ENCODE data around the gene CASQ2.

Gene CASQ2

DNA sequence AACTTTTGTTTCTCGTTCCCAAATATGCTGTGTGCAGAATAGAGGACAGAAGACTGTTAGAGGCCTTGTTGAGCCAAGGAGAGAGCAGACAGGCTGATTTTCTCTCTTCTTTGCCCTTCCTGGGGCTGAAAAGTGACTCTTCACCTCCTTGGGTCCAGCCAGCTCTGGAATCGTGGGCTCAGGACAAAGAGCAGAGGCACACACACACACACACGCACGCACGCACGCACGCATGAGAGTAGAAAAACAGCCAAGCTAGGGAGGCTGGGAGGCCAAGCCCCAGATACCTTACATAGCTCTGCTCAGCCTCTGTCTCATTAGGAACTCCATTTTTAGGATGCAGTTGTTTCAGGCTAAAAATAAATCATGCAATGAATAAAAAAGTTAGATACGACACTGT lies at the start of gene CASQ2:
Gene CASQ2 (minus strand): TSS at position 166 of the 400 bp plus-strand sequence. CDS start 173 bp downstream, outside the sequence.
- DNase-seq (ENCODE audit: low read depth): no peak

- DNase-seq (ENCODE audit: low read depth): no peak
Observed at GRCh38 chr1:115815694-115816093, 47.2 kb upstream of the CASQ2 start.

- DNase-seq (ENCODE audit: low read depth): no peak
Observed at GRCh38 chr1:115814685-115815398, 46.3 kb upstream of the CASQ2 start.

DNA sequence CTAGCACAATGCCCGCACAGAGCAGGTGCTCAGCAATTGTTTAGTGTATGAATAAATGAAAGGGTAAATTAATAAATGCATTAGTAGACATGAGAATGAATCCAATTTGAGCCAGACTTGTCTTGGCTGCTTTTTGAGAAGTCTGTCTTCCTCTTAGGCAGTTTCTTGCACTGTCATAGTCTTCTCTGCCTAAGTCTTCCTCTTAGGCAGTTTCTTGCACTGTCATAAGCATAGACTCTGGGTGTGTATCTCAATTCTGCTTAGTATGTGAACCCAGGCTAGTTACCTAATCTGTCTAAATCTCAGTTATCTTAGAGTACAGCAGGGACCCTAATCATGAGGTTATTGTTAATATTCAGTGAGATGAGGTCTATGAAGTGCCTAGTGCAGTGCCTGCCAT lies 45.2 kb upstream of the CASQ2 start:
- no peak for DNase-seq (ENCODE audit: low read depth)

- no peak for DNase-seq (ENCODE audit: low read depth)
Observed at GRCh38 chr1:115811140-115811828, 42.8 kb upstream of the CASQ2 start.

DNA sequence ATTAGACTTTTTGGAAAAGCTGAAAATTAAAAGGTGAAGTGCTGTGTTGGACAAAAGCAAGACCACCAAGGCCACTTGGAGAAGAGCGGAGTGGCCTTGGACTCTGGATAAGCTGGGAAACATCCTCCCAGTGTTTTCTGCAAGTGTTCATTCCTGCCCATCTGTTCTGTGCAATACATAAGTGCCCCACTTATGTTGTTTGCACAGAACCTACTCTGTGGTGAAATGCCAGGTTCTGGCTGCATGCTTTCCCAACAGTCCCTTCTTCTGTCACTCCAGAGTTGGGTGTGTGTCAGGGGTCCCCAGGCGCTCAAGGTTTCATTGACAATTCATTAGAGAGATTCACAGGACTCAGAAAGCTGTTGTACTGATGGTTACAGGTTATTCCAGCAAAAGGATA lies 42.1 kb upstream of the CASQ2 start:
- DNase-seq (ENCODE audit: low read depth): no peak

DNA sequence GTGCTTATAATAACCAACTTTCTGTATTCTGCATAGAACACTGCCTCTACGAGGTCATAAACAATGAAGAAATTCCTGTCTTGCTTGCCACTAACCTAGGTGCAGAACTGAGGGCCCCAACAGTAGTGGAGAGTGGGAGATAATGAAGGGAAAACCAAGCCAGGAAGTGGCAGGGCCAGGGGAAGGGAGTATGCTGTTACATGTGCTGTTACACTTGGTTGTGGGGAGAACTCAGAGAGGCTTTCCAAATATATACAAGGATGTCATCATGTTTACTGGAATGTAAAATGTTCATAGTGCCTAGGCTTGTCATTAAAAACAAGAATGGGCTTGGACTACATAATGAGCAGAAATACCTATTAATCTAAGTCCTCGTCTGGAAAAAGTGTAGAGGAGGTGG lies 41.3 kb upstream of the CASQ2 start:
- DNase-seq (ENCODE audit: low read depth): no peak

- DNase-seq (ENCODE audit: low read depth): no peak
Observed at GRCh38 chr1:115809076-115809475, 40.6 kb upstream of the CASQ2 start.

GRCh38 chr1:115807723-115808122 lies 39.2 kb upstream of the CASQ2 start:
- DNase-seq (ENCODE audit: low read depth): no peak

DNA sequence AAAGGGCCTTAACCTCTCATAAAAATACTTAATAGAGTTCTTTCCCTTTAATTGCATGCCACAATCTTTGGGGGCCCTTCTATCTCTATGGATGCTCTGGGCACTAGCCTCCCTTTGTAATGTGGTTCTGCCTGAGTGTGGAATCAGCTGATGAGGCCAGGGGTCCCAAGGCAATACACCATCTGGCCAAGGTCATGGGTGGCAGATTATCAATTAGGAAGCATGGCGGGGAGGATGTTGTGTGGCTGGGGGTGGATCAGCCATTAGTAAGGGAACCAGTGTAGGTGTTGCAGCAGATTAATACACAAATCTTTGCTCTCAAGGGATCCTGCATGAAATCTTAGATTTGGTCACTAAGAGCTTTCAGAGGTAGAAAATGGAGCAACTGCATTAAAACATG lies 37.1 kb upstream of the CASQ2 start:
- no peak for DNase-seq (ENCODE audit: low read depth)

GRCh38 chr1:115802416-115802815 lies 33.9 kb upstream of the CASQ2 start:
- DNase-seq (ENCODE audit: low read depth): no peak

DNA sequence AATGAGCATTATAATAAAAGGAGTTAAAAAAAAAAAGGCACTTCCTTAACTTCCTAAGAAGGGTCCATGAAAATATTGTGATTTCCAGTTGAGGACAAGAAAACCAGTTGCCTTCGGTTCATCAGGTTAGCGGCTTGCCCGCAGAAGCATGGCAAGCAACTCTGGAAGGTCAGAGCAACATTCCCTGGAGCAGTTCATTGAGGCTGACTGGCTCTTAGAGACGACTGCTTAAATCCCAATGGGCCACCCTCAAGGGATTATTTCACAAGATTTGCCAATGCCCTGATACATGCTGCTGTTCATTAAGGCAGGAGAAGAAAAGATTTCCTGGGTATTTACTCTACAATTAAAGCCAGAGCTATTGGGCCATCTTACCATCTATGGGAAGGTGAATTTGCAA lies 29.0 kb upstream of the CASQ2 start:
- DNase-seq (ENCODE audit: low read depth): no peak

DNA sequence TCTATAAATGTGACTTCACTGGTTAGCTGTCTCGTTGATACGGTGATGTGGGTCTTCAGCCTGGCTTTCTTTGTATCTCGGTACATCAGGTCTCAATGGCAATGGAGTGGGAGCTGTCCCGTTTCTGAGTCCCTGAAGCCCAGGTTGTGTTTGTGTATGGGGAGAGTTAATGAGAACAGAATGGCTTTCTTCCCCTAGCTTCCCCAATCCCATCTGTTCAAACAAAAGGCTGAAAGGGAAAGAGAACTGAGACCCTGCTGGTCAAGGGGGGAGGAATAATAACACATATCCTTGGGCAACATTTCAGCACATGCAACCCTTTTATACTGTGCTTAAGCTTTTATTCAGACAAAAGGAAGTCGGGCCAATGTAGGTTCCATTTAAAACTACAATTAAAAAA lies 28.4 kb upstream of the CASQ2 start:
- DNase-seq (ENCODE audit: low read depth): no peak

DNA sequence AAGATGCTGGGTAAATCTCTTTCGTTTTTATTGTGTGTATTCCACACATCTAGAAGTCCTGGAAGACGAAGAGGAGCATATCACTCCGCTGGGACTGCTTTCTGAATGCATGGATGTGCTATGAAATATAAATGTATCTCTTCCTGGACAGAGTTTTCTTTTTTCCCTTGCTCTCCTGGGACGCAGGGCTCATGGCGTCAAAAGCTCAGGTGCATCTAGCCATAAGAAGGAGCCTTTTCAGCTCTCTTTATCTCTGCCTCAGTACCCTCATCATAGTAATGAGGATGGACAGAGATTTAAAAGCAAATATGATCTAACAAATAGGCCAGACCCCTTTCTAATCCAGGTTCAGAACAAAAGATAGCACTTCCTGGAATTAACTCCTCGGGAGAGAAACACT lies 27.5 kb upstream of the CASQ2 start:
- DNase-seq (ENCODE audit: low read depth): no peak

DNA sequence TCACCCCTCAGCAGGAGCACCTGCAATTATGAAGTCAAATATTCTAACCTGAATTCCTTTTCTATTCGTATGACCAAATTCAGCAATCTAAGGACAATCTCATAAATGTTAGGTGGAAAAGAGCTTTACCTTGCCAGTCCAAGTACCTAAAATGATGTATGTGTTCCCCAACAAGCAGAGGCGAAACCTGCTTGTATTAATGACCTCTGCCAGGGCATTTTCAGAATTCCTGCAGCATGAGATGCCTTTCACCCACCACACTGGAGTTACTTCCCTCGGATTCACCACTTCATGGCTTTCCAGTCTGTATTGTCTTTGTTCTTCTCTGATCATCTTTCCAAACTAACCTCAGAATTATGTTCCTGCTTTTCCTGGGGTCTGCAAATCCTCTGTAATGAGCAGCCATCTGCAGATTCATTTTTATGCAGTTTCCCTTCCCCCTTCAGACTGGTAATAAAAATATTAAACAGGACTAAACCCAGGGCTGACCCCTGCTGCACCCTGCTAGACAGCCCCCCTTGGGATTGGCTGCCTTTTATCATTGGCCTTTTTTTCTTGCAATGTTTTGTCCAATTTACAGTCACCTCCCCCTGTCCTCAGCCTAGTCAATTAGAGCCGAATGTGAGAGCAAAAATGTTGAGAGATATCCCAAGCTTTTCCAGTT lies 26.6 kb upstream of the CASQ2 start:
- DNase-seq (ENCODE audit: low read depth): no peak

DNA sequence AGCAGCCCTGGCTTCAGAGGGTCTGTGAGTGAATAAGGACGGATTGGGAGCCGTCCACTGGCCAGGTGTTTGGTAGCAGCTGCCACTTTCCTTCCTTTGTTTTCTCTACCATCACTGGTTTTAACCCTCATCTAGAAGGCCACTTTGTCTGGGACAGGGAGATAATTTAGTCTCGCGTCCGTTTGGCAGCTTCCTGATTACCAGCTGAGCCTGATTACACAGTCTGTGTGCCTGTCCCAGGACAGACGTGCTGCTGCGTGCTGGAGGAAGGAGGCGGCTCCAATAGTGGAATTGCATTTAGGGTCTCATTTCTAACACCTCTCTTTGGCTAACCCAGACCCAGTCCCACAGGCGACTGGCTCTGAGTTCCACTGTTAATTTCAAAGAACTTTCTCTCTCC lies 24.6 kb upstream of the CASQ2 start:
- no peak for DNase-seq (ENCODE audit: low read depth)

- no peak for DNase-seq (ENCODE audit: low read depth)
Observed at GRCh38 chr1:115791816-115792215, 23.3 kb upstream of the CASQ2 start.

- DNase-seq (ENCODE audit: low read depth): no peak
Observed at GRCh38 chr1:115790846-115791245, 22.3 kb upstream of the CASQ2 start.

GRCh38 chr1:115790356-115790755 lies 21.8 kb upstream of the CASQ2 start:
- no peak for DNase-seq (ENCODE audit: low read depth)

GRCh38 chr1:115783311-115783710 lies 14.8 kb upstream of the CASQ2 start:
- DNase-seq (ENCODE audit: low read depth): no peak

DNA sequence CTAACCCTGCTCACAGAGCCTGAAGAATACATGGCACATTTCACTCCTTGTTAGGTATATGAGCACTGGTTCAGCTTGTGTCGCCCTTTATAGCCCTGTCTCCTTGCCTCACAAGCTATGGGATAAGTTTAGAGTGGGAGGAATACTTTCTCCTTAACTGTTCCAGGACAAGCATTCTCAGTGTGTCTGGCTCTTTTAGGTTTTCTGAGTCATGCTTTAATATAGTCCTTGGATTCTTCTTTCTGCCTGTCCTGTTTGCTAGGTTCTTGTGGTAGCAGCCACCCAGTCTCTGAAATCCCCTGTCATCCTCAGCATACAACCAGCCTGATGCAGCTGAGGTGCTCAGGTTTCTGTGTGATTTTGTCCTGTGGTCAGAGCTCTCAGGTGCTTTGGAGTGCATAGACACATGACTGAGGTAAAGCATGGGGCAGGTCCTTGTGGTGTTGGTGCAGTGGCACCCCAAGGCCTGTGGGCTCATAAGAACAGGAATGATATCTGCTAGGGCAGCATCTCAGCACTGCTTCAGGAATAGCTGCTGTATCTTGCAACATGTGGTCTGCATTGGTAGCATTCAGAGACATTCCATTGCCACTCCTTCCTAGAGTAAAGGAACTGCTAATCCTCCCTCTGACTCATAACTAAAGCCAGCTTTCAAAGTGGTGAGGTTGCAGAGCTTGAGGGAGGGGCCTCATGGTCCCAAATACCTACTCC lies 14.2 kb upstream of the CASQ2 start:
- DNase-seq (ENCODE audit: low read depth): no peak

- DNase-seq (ENCODE audit: low read depth): no peak
Observed at GRCh38 chr1:115781851-115782250, 13.3 kb upstream of the CASQ2 start.

GRCh38 chr1:115781343-115781742 lies 12.8 kb upstream of the CASQ2 start:
- DNase-seq (ENCODE audit: low read depth): no peak
